ENCODE measurements around the gene TCEA2.

TCEA2 gene

GRCh38 chr20:64081624-64081964, 18.6 kb downstream of the TCEA2 start:
- WGBS: 95% methylated on average over 6 of the region's 6 CpGs
- no peak for DNase-seq
- Histone ChIP-seq H3K4me1 (ENCODE audit: control insufficient read depth, insufficient read depth, low read depth, low read length) (peaks cover 50% of the 10 kb centered on the region), H3K14ac (ENCODE audit: low read length in 2 of 2) (no peak overlapping the region), H3K4me3 (ENCODE audit: insufficient read depth in 1 of 2, low read depth in 1 of 2, low read length in 2 of 2) (no peak overlapping the region), H3K27ac (ENCODE audit: low read length, poor library complexity, severe bottlenecking) (no peak overlapping the region), H3K4ac (ENCODE audit: low read depth in 1 of 2, low read length in 2 of 2) (no peak overlapping the region), H2AK5ac (ENCODE audit: low read length, severe bottlenecking) (no peak overlapping the region), H2BK12ac (ENCODE audit: low read length in 2 of 2) (peak overlapping the region in 1 of 2 experiments; percentile 51), H4K91ac (ENCODE audit: low read length) (no peak overlapping the region), H3K23ac (ENCODE audit: low read length in 2 of 2) (no peak overlapping the region), H4K8ac (ENCODE audit: low read length) (no peak overlapping the region), H3K9ac (ENCODE audit: low read length) (no peak overlapping the region), H3K79me1 (replicated peaks; ENCODE audit: low read length, poor library complexity, severe bottlenecking) (peaks cover 24% of the 10 kb centered on the region), H3K27me3 (ENCODE audit: control insufficient read depth in 1 of 2, insufficient read depth in 1 of 2, low read length in 2 of 2) (peaks cover 25 to 47% of the 10 kb centered on the region in 2 experiments), H3K36me3 (ENCODE audit: control insufficient read depth in 1 of 2, insufficient read depth in 2 of 2, low read depth in 1 of 2, low read length in 2 of 2) (peaks cover 0 to 5% of the 10 kb centered on the region in 2 experiments), H3K4me2 (ENCODE audit: low read length, poor library complexity, severe bottlenecking) (no peak overlapping the region), H2BK15ac (ENCODE audit: low read depth, poor library complexity, severe bottlenecking) (no peak overlapping the region), H2BK120ac (ENCODE audit: low read depth, low read length) (no peak overlapping the region), H2AFZ (ENCODE audit: low read depth, low read length) (no peak overlapping the region), H3K9me3 (ENCODE audit: control insufficient read depth, low read length) (no peaks in the 10 kb centered on the region), H2BK5ac (ENCODE audit: low read depth, low read length, poor library complexity, severe bottlenecking) (no peak overlapping the region), H3K18ac (ENCODE audit: low read depth in 1 of 2, low read length in 2 of 2) (no peak overlapping the region)

- Histone ChIP-seq H2BK120ac (ENCODE audit: low read depth, low read length) (no peak overlapping the region), H3K79me1 (replicated peaks; ENCODE audit: low read length, poor library complexity, severe bottlenecking) (peaks cover 18% of the 10 kb centered on the region), H2BK5ac (ENCODE audit: low read depth, low read length, poor library complexity, severe bottlenecking) (no peak overlapping the region), H3K4me1 (ENCODE audit: control insufficient read depth, insufficient read depth, low read depth, low read length) (peaks cover 50% of the 10 kb centered on the region), H3K9ac (ENCODE audit: low read length) (no peak overlapping the region), H3K23ac (ENCODE audit: low read length in 2 of 2) (no peak overlapping the region), H2BK15ac (ENCODE audit: low read depth, poor library complexity, severe bottlenecking) (peak overlapping the region; percentile 34), H2BK12ac (ENCODE audit: low read length in 2 of 2) (no peak overlapping the region), H3K4me3 (ENCODE audit: insufficient read depth in 1 of 2, low read depth in 1 of 2, low read length in 2 of 2) (no peak overlapping the region), H2AK5ac (ENCODE audit: low read length, severe bottlenecking) (peak overlapping the region; percentile 33), H3K27me3 (ENCODE audit: control insufficient read depth in 1 of 2, insufficient read depth in 1 of 2, low read length in 2 of 2) (peaks cover 28 to 47% of the 10 kb centered on the region in 2 experiments), H3K36me3 (ENCODE audit: control insufficient read depth in 1 of 2, insufficient read depth in 2 of 2, low read depth in 1 of 2, low read length in 2 of 2) (no peaks in the 10 kb centered on the region), H2AFZ (ENCODE audit: low read depth, low read length) (no peak overlapping the region), H4K91ac (ENCODE audit: low read length) (peak overlapping the region; percentile 48), H4K8ac (ENCODE audit: low read length) (peak overlapping the region; percentile 31), H3K14ac (ENCODE audit: low read length in 2 of 2) (no peak overlapping the region), H3K27ac (ENCODE audit: low read length, poor library complexity, severe bottlenecking) (no peak overlapping the region), H3K4ac (ENCODE audit: low read depth in 1 of 2, low read length in 2 of 2) (no peak overlapping the region), H3K4me2 (ENCODE audit: low read length, poor library complexity, severe bottlenecking) (no peak overlapping the region), H3K9me3 (ENCODE audit: control insufficient read depth, low read length) (no peaks in the 10 kb centered on the region), H3K18ac (ENCODE audit: low read depth in 1 of 2, low read length in 2 of 2) (peak overlapping the region in 1 of 2 experiments; percentile 37)
- no peak for DNase-seq
- 11% methylated on average over 11 of the region's 13 CpGs for WGBS
Observed at GRCh38 chr20:64082126-64082731, 19.2 kb downstream of the TCEA2 start.

GRCh38 chr20:64082820-64083377, 19.9 kb downstream of the TCEA2 start:
- Histone ChIP-seq H2BK15ac (ENCODE audit: low read depth, poor library complexity, severe bottlenecking) (no peak overlapping the region), H3K18ac (ENCODE audit: low read depth in 1 of 2, low read length in 2 of 2) (no peak overlapping the region), H2AFZ (ENCODE audit: low read depth, low read length) (no peak overlapping the region), H3K27me3 (ENCODE audit: control insufficient read depth in 1 of 2, insufficient read depth in 1 of 2, low read length in 2 of 2) (peaks cover 33 to 51% of the 10 kb centered on the region in 2 experiments), H2AK5ac (ENCODE audit: low read length, severe bottlenecking) (no peak overlapping the region), H3K4ac (ENCODE audit: low read depth in 1 of 2, low read length in 2 of 2) (no peak overlapping the region), H3K79me1 (replicated peaks; ENCODE audit: low read length, poor library complexity, severe bottlenecking) (peaks cover 11% of the 10 kb centered on the region), H3K23ac (ENCODE audit: low read length in 2 of 2) (no peak overlapping the region), H3K9me3 (ENCODE audit: control insufficient read depth, low read length) (no peaks in the 10 kb centered on the region), H2BK12ac (ENCODE audit: low read length in 2 of 2) (no peak overlapping the region), H3K4me3 (ENCODE audit: insufficient read depth in 1 of 2, low read depth in 1 of 2, low read length in 2 of 2) (peak overlapping the region in 1 of 2 experiments; percentile 44), H3K36me3 (ENCODE audit: control insufficient read depth in 1 of 2, insufficient read depth in 2 of 2, low read depth in 1 of 2, low read length in 2 of 2) (no peaks in the 10 kb centered on the region), H4K91ac (ENCODE audit: low read length) (no peak overlapping the region), H3K14ac (ENCODE audit: low read length in 2 of 2) (no peak overlapping the region), H3K27ac (ENCODE audit: low read length, poor library complexity, severe bottlenecking) (no peak overlapping the region), H3K4me2 (ENCODE audit: low read length, poor library complexity, severe bottlenecking) (peak overlapping the region; percentile 91), H3K9ac (ENCODE audit: low read length) (no peak overlapping the region), H3K4me1 (ENCODE audit: control insufficient read depth, insufficient read depth, low read depth, low read length) (peaks cover 44% of the 10 kb centered on the region), H2BK5ac (ENCODE audit: low read depth, low read length, poor library complexity, severe bottlenecking) (peak overlapping the region; percentile 46), H2BK120ac (ENCODE audit: low read depth, low read length) (no peak overlapping the region), H4K8ac (ENCODE audit: low read length) (peak overlapping the region; percentile 47)
- 22% methylated on average over 13 of the region's 13 CpGs for WGBS
- no peak for DNase-seq

- 5% methylated on average over 31 of the region's 52 CpGs for WGBS
- H4K91ac ChIP-seq (ENCODE audit: low read length): no peak overlapping the region
- peak overlapping the region; percentile 46 for H2BK5ac ChIP-seq (ENCODE audit: low read depth, low read length, poor library complexity, severe bottlenecking)
- H3K4ac ChIP-seq (ENCODE audit: low read depth in 1 of 2, low read length in 2 of 2): no peak overlapping the region
- H3K9me3 ChIP-seq (ENCODE audit: control insufficient read depth, low read length): no peaks in the 10 kb centered on the region
- H3K4me2 ChIP-seq (ENCODE audit: low read length, poor library complexity, severe bottlenecking): peak overlapping the region; percentile 91
- no peak overlapping the region for H2BK15ac ChIP-seq (ENCODE audit: low read depth, poor library complexity, severe bottlenecking)
- H3K4me3 ChIP-seq (ENCODE audit: insufficient read depth in 1 of 2, low read depth in 1 of 2, low read length in 2 of 2): peak overlapping the region; percentile 61 to 72
- peaks cover 39% of the 10 kb centered on the region for H3K4me1 ChIP-seq (ENCODE audit: control insufficient read depth, insufficient read depth, low read depth, low read length)
- peaks cover 6% of the 10 kb centered on the region for H3K79me1 ChIP-seq (replicated peaks; ENCODE audit: low read length, poor library complexity, severe bottlenecking)
- peak overlapping the region; percentile 55 to 71 for H3K18ac ChIP-seq (ENCODE audit: low read depth in 1 of 2, low read length in 2 of 2)
- no peak overlapping the region for H4K8ac ChIP-seq (ENCODE audit: low read length)
- no peak overlapping the region for H3K14ac ChIP-seq (ENCODE audit: low read length in 2 of 2)
- no peak overlapping the region for H3K23ac ChIP-seq (ENCODE audit: low read length in 2 of 2)
- no peak overlapping the region for H3K9ac ChIP-seq (ENCODE audit: low read length)
- peaks cover 37 to 55% of the 10 kb centered on the region in 2 experiments for H3K27me3 ChIP-seq (ENCODE audit: control insufficient read depth in 1 of 2, insufficient read depth in 1 of 2, low read length in 2 of 2)
- no peak overlapping the region for H3K27ac ChIP-seq (ENCODE audit: low read length, poor library complexity, severe bottlenecking)
- no peaks in the 10 kb centered on the region for H3K36me3 ChIP-seq (ENCODE audit: control insufficient read depth in 1 of 2, insufficient read depth in 2 of 2, low read depth in 1 of 2, low read length in 2 of 2)
- H2BK120ac ChIP-seq (ENCODE audit: low read depth, low read length): no peak overlapping the region
- no peak overlapping the region for H2BK12ac ChIP-seq (ENCODE audit: low read length in 2 of 2)
- peak; percentile 80 for DNase-seq
- H2AFZ ChIP-seq (ENCODE audit: low read depth, low read length): peak overlapping the region; percentile 54
- no peak overlapping the region for H2AK5ac ChIP-seq (ENCODE audit: low read length, severe bottlenecking)
Observed at GRCh38 chr20:64083378-64083803, 20.4 kb downstream of the TCEA2 start.

Data from mesenchymal stem cell (in vitro differentiated cells and primary cell).